LNCAP (cell line): Measurements from ENCODE around the gene POLR2E.

Source experiments
- TF ChIP-seq, protein P1 (sequence below): fragments of 450-650 bp; IDR thresholded peaks from 2 replicates; pipeline ENCODE4 v1.5.1; 2017; ENCODE audit warnings: mild to moderate bottlenecking

Gene POLR2E

GRCh38 chr19:1090731-1091543, 4.2 kb downstream of the POLR2E start:
- TF ChIP-seq, protein P1, sequence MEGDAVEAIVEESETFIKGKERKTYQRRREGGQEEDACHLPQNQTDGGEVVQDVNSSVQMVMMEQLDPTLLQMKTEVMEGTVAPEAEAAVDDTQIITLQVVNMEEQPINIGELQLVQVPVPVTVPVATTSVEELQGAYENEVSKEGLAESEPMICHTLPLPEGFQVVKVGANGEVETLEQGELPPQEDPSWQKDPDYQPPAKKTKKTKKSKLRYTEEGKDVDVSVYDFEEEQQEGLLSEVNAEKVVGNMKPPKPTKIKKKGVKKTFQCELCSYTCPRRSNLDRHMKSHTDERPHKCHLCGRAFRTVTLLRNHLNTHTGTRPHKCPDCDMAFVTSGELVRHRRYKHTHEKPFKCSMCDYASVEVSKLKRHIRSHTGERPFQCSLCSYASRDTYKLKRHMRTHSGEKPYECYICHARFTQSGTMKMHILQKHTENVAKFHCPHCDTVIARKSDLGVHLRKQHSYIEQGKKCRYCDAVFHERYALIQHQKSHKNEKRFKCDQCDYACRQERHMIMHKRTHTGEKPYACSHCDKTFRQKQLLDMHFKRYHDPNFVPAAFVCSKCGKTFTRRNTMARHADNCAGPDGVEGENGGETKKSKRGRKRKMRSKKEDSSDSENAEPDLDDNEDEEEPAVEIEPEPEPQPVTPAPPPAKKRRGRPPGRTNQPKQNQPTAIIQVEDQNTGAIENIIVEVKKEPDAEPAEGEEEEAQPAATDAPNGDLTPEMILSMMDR, result no peak

DNA sequence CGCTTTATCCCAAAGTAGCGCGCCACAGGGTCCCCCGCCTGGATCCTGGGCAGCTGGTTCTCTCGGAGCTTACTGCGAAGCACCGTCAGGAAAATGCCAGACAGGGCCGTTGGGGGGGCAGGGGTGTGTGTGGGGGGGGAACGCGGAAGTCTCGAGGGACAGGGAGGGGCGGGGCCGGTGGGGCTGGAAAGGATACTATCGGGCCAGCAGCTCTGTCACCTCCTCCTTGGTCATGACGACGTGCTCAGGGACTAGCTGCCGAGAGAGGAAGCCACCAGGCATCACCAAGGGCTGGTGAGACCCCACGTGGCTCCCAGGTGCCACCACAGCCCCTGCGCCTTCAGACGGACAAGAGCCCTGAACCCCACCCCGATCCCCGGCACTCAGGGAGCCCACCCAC, 5.3 kb downstream of the POLR2E start:
- TF ChIP-seq, protein P1, result no peak

- TF ChIP-seq, protein P1, result no peak
These were observed 5.9 kb downstream of the POLR2E start for GRCh38 chr19:1089126-1089771.

DNA sequence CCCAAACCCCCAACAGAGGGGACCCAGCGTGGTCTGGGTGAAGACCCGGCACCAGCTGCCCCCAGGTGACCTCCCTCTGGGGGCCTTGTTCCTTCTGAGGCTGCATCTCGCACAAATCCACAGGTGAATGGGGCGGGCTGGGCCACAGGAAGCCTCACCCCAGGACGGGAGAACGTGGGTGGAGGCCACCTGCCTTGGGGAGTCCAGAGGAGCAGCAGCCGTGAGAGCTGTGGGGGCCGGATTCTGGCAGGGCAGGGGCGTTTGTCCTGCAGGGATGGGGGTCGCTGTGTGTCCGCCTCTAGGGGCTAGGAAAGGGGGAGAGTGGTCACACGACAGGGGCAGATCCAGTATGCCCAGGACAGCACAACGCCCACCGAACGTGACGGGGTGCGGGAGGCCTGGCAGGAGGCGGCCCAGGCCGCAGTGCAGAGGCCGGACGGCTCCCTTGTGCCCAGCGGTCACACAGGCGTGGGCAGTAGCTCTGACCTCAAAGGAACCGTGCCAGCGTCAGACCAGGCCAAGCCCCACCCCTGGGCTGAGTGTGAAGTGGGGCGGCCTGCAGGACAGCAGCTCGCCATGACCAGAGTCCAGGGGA, 6.7 kb downstream of the POLR2E start:
- TF ChIP-seq, protein P1, result no peak

GRCh38 chr19:1087813-1088415, 7.3 kb downstream of the POLR2E start:
- TF ChIP-seq, protein P1, result no peak

GRCh38 chr19:1086613-1087012, 8.6 kb downstream of the POLR2E start:
- TF ChIP-seq, protein P1, result no peak

DNA sequence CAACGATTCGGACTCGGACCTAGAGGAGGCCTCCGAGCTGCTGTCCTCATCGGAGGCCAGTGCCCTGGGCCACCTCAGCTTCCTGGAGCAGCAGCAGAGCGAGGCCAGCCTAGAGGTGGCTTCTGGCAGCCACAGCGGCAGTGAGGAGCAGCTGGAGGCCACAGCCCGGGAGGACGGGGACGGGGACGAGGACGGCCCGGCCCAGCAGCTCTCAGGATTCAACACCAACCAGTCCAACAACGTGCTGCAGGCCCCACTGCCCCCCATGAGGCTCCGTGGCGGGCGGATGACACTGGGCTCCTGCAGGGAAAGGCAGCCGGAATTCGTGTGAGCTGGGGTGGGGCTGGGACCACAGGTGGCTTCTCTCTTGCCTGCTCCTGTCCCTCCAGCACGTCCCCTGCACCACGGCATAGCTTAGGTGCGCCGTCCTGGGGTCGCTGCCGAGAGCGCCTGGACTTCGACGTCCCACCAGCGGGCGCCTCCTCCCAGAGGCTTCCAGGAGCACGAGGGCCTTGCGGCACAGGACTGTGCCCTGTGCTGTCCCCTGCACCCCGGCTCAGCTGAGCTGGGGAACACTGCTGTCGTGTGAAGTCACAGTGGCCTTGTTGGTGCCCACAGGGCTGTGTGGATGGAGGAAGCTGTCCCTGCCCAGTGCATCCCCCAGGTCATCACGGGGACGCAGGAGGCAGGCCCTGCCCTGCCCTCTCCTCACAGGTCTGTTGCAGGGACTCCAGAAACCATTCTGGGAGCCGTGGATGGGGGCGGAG, 9.3 kb downstream of the POLR2E start:
- TF ChIP-seq, protein P1, result no peak
